Activated CD8-positive, alpha-beta T cell treated with anti-CD3 and anti-CD28 coated beads for 36 hours (primary cell): ENCODE results near the gene RXFP4. TPM values are rescaled to one million over a fixed set of nuclear protein-coding genes. Genes with fewer than 3 reads are reported as not detected.

Source experiments
- ATAC-seq: fragments of 200-7000 bp; cut with Tn5 transposase; one replicate; pipeline ENCODE4 v1.10.0; 2021; ENCODE audit warnings: mild to moderate bottlenecking, moderate library complexity
- CTCF ChIA-PET: fragments of 350-600 bp; sonication (Branson Sonifier 250); formaldehyde crosslinking; loops from one replicate; lab custom pipeline; 2021; ENCODE audit warnings: antibody characterized with exemption; lab: Charles Lee
- POLR2A ChIA-PET: fragments of 350-600 bp; sonication (Branson Sonifier 250); formaldehyde crosslinking; loops from one replicate; lab custom pipeline; 2021; ENCODE audit warnings: antibody characterized with exemption; lab: Charles Lee
- DNase-seq: peaks from one replicate; pipeline ENCODE4 v3.0.0-alpha.2; 2020
- H3K27ac Mint-ChIP-seq: one replicate; pipeline ENCODE4 v1.8.0; 2021; ENCODE audit warnings: mild to moderate bottlenecking, mixed read lengths
- H3K27me3 Mint-ChIP-seq: one replicate; pipeline ENCODE4 v1.8.0; 2021; ENCODE audit warnings: mixed read lengths
- H3K36me3 Mint-ChIP-seq: one replicate; pipeline ENCODE4 v1.8.0; 2021; ENCODE audit warnings: low read depth, mixed read lengths
- H3K4me1 Mint-ChIP-seq: one replicate; pipeline ENCODE4 v1.8.0; 2021; ENCODE audit warnings: low read depth, mixed read lengths
- H3K4me3 Mint-ChIP-seq: one replicate; pipeline ENCODE4 v1.8.0; 2021; ENCODE audit warnings: mild to moderate bottlenecking, moderate library complexity, mixed read lengths
- H3K9me3 Mint-ChIP-seq: one replicate; pipeline ENCODE4 v1.8.0; 2021; ENCODE audit warnings: mixed read lengths
- intact Hi-C: fragments of 100-400 bp; cut with micrococcal nuclease; formaldehyde crosslinking; loops from one replicate; pipeline ENCODE4 v1.10.0; 2022
- total RNA-seq, 2 experiments: library from RNA; stranded (reverse); gene quantifications; one replicate each; pipeline ENCODE4 v1.2.3, GENCODE V29; 2021
- TF ChIP-seq, protein P1 (sequence below): fragments of 200-600 bp; IDR thresholded peaks from one replicate; pipeline ENCODE4 v1.8.0; 2022; ENCODE audit warnings: antibody characterized with exemption, mild to moderate bottlenecking

The RXFP4 gene
- total RNA-seq, 2 experiments from 2014 or later = not detected

- Mint-ChIP-seq H3K27me3 (no peaks in the 10 kb centered on the region), H3K27ac (peak overlapping the region; percentile 75), H3K36me3 (peaks cover 60% of the 10 kb centered on the region), H3K4me3 (no peak overlapping the region), H3K9me3 (no peaks in the 10 kb centered on the region), H3K4me1 (peaks cover 6% of the 10 kb centered on the region)
- CTCF ChIA-PET = interaction anchor here (1.4 to 1.5 kb wide), 2 partner anchors 11 to 12 kb away, joined by 3 read pairs; no protein-coding TSS in a partner anchor
- TF ChIP-seq, protein P1, sequence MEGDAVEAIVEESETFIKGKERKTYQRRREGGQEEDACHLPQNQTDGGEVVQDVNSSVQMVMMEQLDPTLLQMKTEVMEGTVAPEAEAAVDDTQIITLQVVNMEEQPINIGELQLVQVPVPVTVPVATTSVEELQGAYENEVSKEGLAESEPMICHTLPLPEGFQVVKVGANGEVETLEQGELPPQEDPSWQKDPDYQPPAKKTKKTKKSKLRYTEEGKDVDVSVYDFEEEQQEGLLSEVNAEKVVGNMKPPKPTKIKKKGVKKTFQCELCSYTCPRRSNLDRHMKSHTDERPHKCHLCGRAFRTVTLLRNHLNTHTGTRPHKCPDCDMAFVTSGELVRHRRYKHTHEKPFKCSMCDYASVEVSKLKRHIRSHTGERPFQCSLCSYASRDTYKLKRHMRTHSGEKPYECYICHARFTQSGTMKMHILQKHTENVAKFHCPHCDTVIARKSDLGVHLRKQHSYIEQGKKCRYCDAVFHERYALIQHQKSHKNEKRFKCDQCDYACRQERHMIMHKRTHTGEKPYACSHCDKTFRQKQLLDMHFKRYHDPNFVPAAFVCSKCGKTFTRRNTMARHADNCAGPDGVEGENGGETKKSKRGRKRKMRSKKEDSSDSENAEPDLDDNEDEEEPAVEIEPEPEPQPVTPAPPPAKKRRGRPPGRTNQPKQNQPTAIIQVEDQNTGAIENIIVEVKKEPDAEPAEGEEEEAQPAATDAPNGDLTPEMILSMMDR = no peak
- intact Hi-C loops = no loop called here
- ATAC-seq (no peak), DNase-seq (no peak)
- POLR2A ChIA-PET = interaction anchor here (0.8 to 4.9 kb wide), 3 partner anchors 9 to 18 kb away, joined by 4 to 24 read pairs (median 16); no protein-coding TSS in a partner anchor
Observed at GRCh38 chr1:155960081-155960745, 18.8 kb downstream of the RXFP4 start.

- H3K27ac Mint-ChIP-seq = peak overlapping the region; percentile 70
- POLR2A ChIA-PET = interaction anchor here (1.4 to 4.3 kb wide), 2 partner anchors 12 to 16 kb away, joined by 5 to 16 read pairs; no protein-coding TSS in a partner anchor
- H3K36me3 Mint-ChIP-seq = peaks cover 70% of the 10 kb centered on the region
Observed at GRCh38 chr1:155961937-155962336, 20.5 kb downstream of the RXFP4 start.

DNA sequence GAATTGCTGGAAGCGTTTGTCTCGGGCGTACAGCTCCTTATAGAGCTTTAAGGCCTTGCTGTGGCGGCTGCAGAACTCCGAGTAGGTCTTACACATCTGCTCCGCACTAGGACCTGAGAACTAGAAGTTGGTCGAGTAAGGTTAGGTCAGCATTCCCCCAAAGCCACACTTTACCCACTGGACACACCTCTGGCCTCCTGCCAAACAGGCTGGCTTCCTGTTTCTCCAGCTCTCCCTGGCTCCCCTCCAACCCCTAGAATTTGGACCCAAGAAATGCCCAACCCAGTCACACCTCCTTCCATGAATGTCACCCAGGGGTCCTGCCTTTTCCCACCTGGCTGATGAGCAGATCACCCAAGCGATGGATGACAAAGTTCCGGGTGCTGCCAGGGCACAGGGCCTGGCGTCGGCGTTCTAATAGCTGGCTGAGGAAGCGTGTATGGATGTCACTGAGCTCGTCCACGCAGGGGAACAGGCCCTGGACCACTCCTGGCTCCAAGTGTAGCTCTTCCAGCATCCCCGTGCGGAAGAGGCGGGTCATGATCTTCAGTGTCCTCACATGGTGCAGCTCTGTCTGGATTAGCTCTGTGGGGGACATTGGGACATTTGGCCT, 21.3 kb downstream of the RXFP4 start:
- H3K4me1 Mint-ChIP-seq = peaks cover 22% of the 10 kb centered on the region
- intact Hi-C loops = no loop called here
- peak overlapping the region; percentile 70 for H3K27ac Mint-ChIP-seq
- POLR2A ChIA-PET = interaction anchor here (0.9 to 4.3 kb wide), 4 partner anchors 11 to 24 kb away, joined by 3 to 16 read pairs (median 5); no protein-coding TSS in a partner anchor
- CTCF ChIA-PET = interaction anchor here (1.0 to 2.0 kb wide), 3 partner anchors 18 to 130 kb away, joined by 3 to 7 read pairs (median 4); no protein-coding TSS in a partner anchor
- no peaks in the 10 kb centered on the region for H3K27me3 Mint-ChIP-seq
- peaks cover 68% of the 10 kb centered on the region for H3K36me3 Mint-ChIP-seq
- DNase-seq = no peak
- TF ChIP-seq, protein P1 = no peak
- H3K9me3 Mint-ChIP-seq = no peaks in the 10 kb centered on the region
- no peak overlapping the region for H3K4me3 Mint-ChIP-seq
- no peak for ATAC-seq

More at GRCh38 chr1:155961937-155962336, 20.5 kb downstream of the RXFP4 start:
- no peak for DNase-seq
- peak; percentile 50 for ATAC-seq
- peaks cover 14% of the 10 kb centered on the region for H3K4me1 Mint-ChIP-seq
- no peaks in the 10 kb centered on the region for H3K27me3 Mint-ChIP-seq
- H3K9me3 Mint-ChIP-seq = no peaks in the 10 kb centered on the region
- no peak overlapping the region for H3K4me3 Mint-ChIP-seq
- intact Hi-C loops = no loop called here
- TF ChIP-seq, protein P1 = no peak
- CTCF ChIA-PET = interaction anchor here (0.6 to 2.0 kb wide), 2 partner anchors 17 to 24 kb away, joined by 3 to 4 read pairs; no protein-coding TSS in a partner anchor

DNA sequence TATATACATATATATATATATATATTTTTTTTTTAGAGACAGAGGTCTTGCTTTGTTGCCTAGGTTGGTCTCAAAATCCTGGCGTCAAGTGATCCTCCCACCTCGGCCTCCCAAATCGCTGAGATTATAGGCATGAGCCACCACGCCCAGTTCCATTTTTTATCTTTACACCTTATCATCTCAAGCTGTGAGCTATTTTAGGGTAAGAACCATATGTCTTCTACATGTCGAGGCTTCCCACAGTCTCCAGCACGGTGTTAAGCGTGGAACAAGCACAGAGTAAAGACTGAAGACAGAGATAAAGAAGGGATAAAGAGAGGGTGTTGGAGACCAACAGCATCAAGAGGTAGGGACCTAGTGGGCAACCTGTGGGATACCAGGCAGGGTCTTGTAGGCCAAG, 22.8 kb downstream of the RXFP4 start:
- POLR2A ChIA-PET = interaction anchor here (1.8 to 4.3 kb wide), 2 partner anchors 10 to 26 kb away, joined by 5 to 16 read pairs; no protein-coding TSS in a partner anchor
- Mint-ChIP-seq H3K4me1 (peaks cover 37% of the 10 kb centered on the region), H3K9me3 (no peaks in the 10 kb centered on the region), H3K27me3 (no peaks in the 10 kb centered on the region), H3K4me3 (no peak overlapping the region), H3K36me3 (peaks cover 76% of the 10 kb centered on the region), H3K27ac (peak overlapping the region; percentile 61)
- DNase-seq (no peak), ATAC-seq (no peak)
- intact Hi-C loops = no loop called here
- CTCF ChIA-PET = no interaction called here
- TF ChIP-seq, protein P1 = no peak
